Trophoblast cell (in vitro differentiated cells and primary cell): ENCODE data around the gene TFF2.

Experiments
- DNase-seq, 2 donors: peaks; one replicate each; pipeline ENCODE4 v3.0.0-alpha.2; 2016
- H2AFZ ChIP-seq: 2 replicates; pipeline ENCODE4 v1.6.1; 2013; ENCODE audit warnings: low read length, moderate library complexity, mild to moderate bottlenecking; ENCODE audit not compliant: insufficient read depth, poor library complexity
- H2AK5ac ChIP-seq: 2 replicates; pipeline ENCODE4 v1.6.1; 2013; ENCODE audit warnings: mild to moderate bottlenecking, low read length
- H2BK120ac ChIP-seq: 2 replicates; pipeline ENCODE4 v1.6.1; 2013; ENCODE audit warnings: low read length, mild to moderate bottlenecking, moderate library complexity; ENCODE audit not compliant: insufficient read depth, poor library complexity
- H2BK12ac ChIP-seq: 2 replicates; pipeline ENCODE4 v1.6.1; 2013; ENCODE audit warnings: mild to moderate bottlenecking, low read length, moderate library complexity
- H2BK5ac ChIP-seq: 2 replicates; pipeline ENCODE4 v1.6.1; 2013; ENCODE audit warnings: low read length, low read depth, moderate library complexity, mild to moderate bottlenecking; ENCODE audit not compliant: poor library complexity
- H3K14ac ChIP-seq: 2 replicates; pipeline ENCODE4 v1.6.1; 2013; ENCODE audit warnings: mild to moderate bottlenecking, low read length
- H3K18ac ChIP-seq: 2 replicates; pipeline ENCODE4 v1.6.1; 2013; ENCODE audit warnings: mild to moderate bottlenecking, low read length
- H3K23ac ChIP-seq: 2 replicates; pipeline ENCODE4 v1.6.1; 2013; ENCODE audit warnings: low read length
- H3K27ac ChIP-seq: 2 replicates; pipeline ENCODE4 v1.5.1; 2013; ENCODE audit warnings: low read depth, mild to moderate bottlenecking, inconsistent platforms, low read length, moderate library complexity
- H3K27me3 ChIP-seq: 2 replicates; pipeline ENCODE4 v1.6.1; 2013; ENCODE audit warnings: inconsistent platforms, mild to moderate bottlenecking, low read length, moderate library complexity; ENCODE audit not compliant: insufficient read depth
- H3K36me3 ChIP-seq, 2 experiments: 1 replicate in 1 of 2; 2 replicates in 1 of 2; pipeline ENCODE4 v1.6.1; 2013; ENCODE audit warnings: low read length in 2 of 2, mild to moderate bottlenecking in 2 of 2, moderate library complexity in 1 of 2; ENCODE audit not compliant: insufficient read depth in 2 of 2, control insufficient read depth in 1 of 2
- H3K4ac ChIP-seq: 2 replicates; pipeline ENCODE4 v1.6.1; 2013; ENCODE audit warnings: low read depth, mild to moderate bottlenecking, low read length, moderate library complexity
- H3K4me1 ChIP-seq, 2 experiments: 1 replicate in 1 of 2; 2 replicates in 1 of 2; pipeline ENCODE4 v1.6.1; 2013; ENCODE audit warnings: low read length in 2 of 2, mild to moderate bottlenecking in 2 of 2, moderate library complexity in 1 of 2; ENCODE audit not compliant: insufficient read depth in 2 of 2, control insufficient read depth in 1 of 2
- H3K4me2 ChIP-seq: 2 replicates; pipeline ENCODE4 v1.6.1; 2013; ENCODE audit warnings: inconsistent platforms, mild to moderate bottlenecking, low read length, moderate library complexity
- H3K4me3 ChIP-seq: 2 replicates; pipeline ENCODE4 v1.5.1; 2013; ENCODE audit warnings: mild to moderate bottlenecking, low read depth, low read length, inconsistent platforms
- H3K79me1 ChIP-seq: one replicate; pipeline ENCODE4 v1.6.1; 2013; ENCODE audit warnings: low read length
- H3K79me2 ChIP-seq: 2 replicates; pipeline ENCODE4 v1.6.1; 2013; ENCODE audit warnings: low read length, mild to moderate bottlenecking; ENCODE audit not compliant: control insufficient read depth, insufficient read depth, poor library complexity
- H3K9ac ChIP-seq: 2 replicates; pipeline ENCODE4 v1.6.1; 2013; ENCODE audit warnings: mild to moderate bottlenecking, low read length
- H3K9me3 ChIP-seq: 2 replicates; pipeline ENCODE4 v1.6.1; 2013; ENCODE audit warnings: low read depth, mild to moderate bottlenecking, control low read depth, inconsistent platforms, low read length; ENCODE audit not compliant: insufficient read depth
- H4K12ac ChIP-seq: 2 replicates; pipeline ENCODE4 v1.6.1; 2013; ENCODE audit warnings: low read depth, mild to moderate bottlenecking, low read length, moderate library complexity
- H4K8ac ChIP-seq: 2 replicates; pipeline ENCODE4 v1.6.1; 2013; ENCODE audit warnings: low read depth, mild to moderate bottlenecking, low read length, moderate library complexity
- H4K91ac ChIP-seq: one replicate; pipeline ENCODE4 v1.6.1; 2013; ENCODE audit warnings: low read depth, mild to moderate bottlenecking, low read length, moderate library complexity
- WGBS: extraction: QIAGEN DNeasy Blood & Tissue Kit; methylation state at CpG from one replicate; pipeline ENCODE4 v1.1.7; 2013; ENCODE audit warnings: missing lambda C conversion rate; ENCODE audit not compliant: insufficient read length, insufficient coverage; ENCODE audit errors: extremely low coverage; 5-methylcytosine and 5-hydroxymethylcytosine counted together

The TFF2 gene

DNA sequence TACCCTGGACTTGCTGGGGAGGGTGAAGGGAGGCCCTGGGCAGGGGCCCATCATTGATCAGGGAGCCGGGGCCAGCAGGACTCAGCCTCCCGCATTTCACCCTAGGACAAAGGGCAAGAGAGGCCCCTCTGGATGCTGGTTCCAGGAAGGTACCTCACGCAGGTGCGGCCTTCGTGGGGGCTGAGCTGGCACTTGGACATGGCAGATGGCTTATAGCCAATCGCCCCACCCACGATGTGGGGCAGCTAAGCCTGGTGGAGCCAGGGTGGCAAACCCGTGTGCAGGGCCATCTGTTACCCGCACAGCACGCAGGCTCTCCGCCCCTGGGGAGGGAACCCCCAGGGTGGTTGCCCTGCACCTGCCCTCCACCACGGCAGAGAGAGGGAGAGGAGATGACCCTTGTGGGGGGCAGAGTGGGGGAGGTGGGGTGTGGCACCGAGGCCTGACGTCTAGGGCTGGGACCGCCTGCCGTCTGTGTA is 38.1 kb downstream of the TFF2 start:
- no peak overlapping the region for H3K4me3 ChIP-seq
- H3K27ac ChIP-seq, result no peak overlapping the region
- H4K91ac ChIP-seq, result no peak overlapping the region
- H3K36me3 ChIP-seq, result no peaks in the 10 kb centered on the region
- H3K14ac ChIP-seq, result no peak overlapping the region
- no peaks in the 10 kb centered on the region for H3K79me2 ChIP-seq
- H3K4me2 ChIP-seq, result no peak overlapping the region
- H2BK12ac ChIP-seq, result no peak overlapping the region
- no peak overlapping the region for H2BK120ac ChIP-seq
- WGBS, result no CpG with 5 or more reads among the region's 16 CpGs
- no peak overlapping the region for H3K23ac ChIP-seq
- H2AK5ac ChIP-seq, result no peak overlapping the region
- H3K4ac ChIP-seq, result no peak overlapping the region
- H2BK5ac ChIP-seq, result no peak overlapping the region
- H4K8ac ChIP-seq, result no peak overlapping the region
- peaks cover 2% of the 10 kb centered on the region for H3K9me3 ChIP-seq
- H3K18ac ChIP-seq, result no peak overlapping the region
- no peaks in the 10 kb centered on the region for H3K27me3 ChIP-seq
- H3K79me1 ChIP-seq, result no peaks in the 10 kb centered on the region
- no peak overlapping the region for H2AFZ ChIP-seq
- H3K9ac ChIP-seq, result no peak overlapping the region
- no peak for DNase-seq
- H4K12ac ChIP-seq, result no peak overlapping the region
- no peaks in the 10 kb centered on the region for H3K4me1 ChIP-seq

DNA sequence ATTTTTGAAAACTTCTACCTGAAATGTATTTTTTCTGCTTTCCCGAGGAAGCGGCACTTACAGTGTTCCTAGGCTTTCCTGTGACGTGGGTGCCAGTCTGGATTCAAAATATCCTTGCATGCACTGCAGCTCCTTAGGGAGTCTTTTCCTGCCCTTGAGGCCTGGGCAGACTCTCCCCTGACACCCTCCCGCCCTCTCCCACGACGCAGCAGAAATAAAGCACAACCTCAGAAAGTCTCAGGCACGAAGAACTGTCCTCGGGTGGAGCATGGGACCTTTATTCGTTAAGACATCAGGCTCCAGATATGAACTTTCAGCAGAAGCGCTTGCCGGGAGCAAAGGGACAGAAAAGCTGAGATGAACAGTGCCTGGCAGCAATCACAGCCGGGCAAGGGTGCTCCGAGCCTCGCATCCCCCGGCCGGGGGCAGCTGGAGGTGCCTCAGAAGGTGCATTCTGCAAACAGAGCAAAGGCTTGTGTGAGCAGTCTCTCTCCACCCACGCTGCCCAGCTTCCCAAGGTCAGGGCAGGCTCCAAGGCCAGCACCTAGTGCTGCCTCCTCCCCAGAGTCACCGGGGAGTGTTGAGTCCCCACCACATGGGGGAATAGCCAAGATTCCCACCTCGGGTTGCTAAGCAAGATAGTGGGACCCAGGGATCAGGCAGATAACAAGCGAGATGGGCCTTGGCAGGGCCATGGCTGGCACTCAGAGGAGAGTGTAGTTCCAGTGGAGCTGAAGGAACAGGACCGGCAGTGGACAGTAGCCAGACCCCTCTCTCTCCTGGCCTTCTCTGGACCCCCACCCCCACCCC is 38.8 kb downstream of the TFF2 start:
- no peak overlapping the region for H3K18ac ChIP-seq
- no peak overlapping the region for H2BK120ac ChIP-seq
- no peak overlapping the region for H3K4ac ChIP-seq
- H4K8ac ChIP-seq, result no peak overlapping the region
- H3K27ac ChIP-seq, result no peak overlapping the region
- H3K79me1 ChIP-seq, result no peaks in the 10 kb centered on the region
- DNase-seq, result no peak
- no peaks in the 10 kb centered on the region for H3K4me1 ChIP-seq
- no peak overlapping the region for H3K4me3 ChIP-seq
- no peak overlapping the region for H4K91ac ChIP-seq
- H3K9me3 ChIP-seq, result peaks cover 4% of the 10 kb centered on the region
- H3K14ac ChIP-seq, result no peak overlapping the region
- H2AK5ac ChIP-seq, result no peak overlapping the region
- no peak overlapping the region for H3K9ac ChIP-seq
- no peak overlapping the region for H2AFZ ChIP-seq
- no peak overlapping the region for H4K12ac ChIP-seq
- no peak overlapping the region for H2BK12ac ChIP-seq
- H2BK5ac ChIP-seq, result no peak overlapping the region
- WGBS, result no CpG with 5 or more reads among the region's 21 CpGs
- H3K27me3 ChIP-seq, result no peaks in the 10 kb centered on the region
- H3K23ac ChIP-seq, result no peak overlapping the region
- no peak overlapping the region for H3K4me2 ChIP-seq
- no peaks in the 10 kb centered on the region for H3K79me2 ChIP-seq
- H3K36me3 ChIP-seq, result no peaks in the 10 kb centered on the region

DNA sequence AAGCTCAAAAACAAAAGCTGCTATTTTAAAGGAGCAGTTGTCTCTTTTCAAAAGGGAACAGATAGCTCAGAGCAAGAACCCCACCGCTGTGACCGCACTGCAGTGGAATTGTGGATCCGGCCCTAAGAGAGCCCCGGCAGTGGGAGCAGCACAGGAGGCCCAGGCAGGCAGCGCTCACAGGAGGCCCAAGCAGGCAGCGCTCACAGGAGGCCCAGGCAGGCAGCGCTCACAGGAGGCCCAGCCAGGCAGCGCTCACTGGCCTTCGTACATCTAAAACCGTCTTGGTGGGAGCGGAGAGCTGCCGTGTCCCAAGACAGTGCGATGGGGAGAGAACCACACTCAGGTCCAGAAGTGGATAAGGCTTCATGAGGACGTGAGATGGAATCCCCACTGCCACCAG is 39.6 kb downstream of the TFF2 start:
- no peak overlapping the region for H3K4ac ChIP-seq
- no peak overlapping the region for H2BK12ac ChIP-seq
- H2BK5ac ChIP-seq, result no peak overlapping the region
- H3K23ac ChIP-seq, result no peak overlapping the region
- no peak overlapping the region for H3K4me3 ChIP-seq
- H4K12ac ChIP-seq, result no peak overlapping the region
- H4K91ac ChIP-seq, result no peak overlapping the region
- DNase-seq, result no peak
- H2AFZ ChIP-seq, result no peak overlapping the region
- no peaks in the 10 kb centered on the region for H3K36me3 ChIP-seq
- no peaks in the 10 kb centered on the region for H3K79me2 ChIP-seq
- no CpG with 5 or more reads among the region's 14 CpGs for WGBS
- no peaks in the 10 kb centered on the region for H3K79me1 ChIP-seq
- no peak overlapping the region for H2AK5ac ChIP-seq
- no peak overlapping the region for H4K8ac ChIP-seq
- H3K9ac ChIP-seq, result no peak overlapping the region
- H3K27me3 ChIP-seq, result no peaks in the 10 kb centered on the region
- no peak overlapping the region for H2BK120ac ChIP-seq
- H3K4me2 ChIP-seq, result no peak overlapping the region
- H3K14ac ChIP-seq, result no peak overlapping the region
- H3K27ac ChIP-seq, result no peak overlapping the region
- H3K18ac ChIP-seq, result no peak overlapping the region
- peaks cover 4% of the 10 kb centered on the region for H3K9me3 ChIP-seq
- H3K4me1 ChIP-seq, result no peaks in the 10 kb centered on the region

DNA sequence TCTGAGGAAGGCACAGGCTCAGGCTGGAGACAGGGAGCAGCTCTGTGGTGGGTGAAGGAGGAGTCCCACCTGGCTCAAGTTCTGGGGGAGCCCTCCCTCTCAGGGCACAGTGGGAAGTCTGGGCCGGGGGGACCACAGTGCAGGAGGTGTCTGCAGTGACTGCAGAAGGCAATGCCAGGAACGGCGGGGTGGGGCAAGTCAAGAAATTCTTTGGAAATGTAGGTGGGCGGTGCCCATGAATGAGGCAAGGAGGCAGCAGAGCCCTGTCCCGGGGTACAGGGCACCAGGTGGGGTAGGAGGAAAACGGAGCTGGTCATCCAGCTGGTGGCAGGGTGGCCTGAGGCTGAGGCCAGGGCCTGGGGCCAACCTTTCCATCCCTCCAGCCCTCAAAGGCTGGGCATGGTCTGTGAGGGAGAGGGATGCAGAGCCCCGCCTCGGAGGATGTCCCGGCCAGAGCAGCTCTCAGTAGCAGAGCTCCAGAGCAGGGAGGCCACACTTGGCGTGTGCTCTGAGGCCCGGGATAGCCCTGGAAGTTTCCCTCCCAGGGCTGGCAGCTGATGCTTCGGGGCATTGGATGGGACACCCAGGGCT is 40.3 kb downstream of the TFF2 start:
- H2AFZ ChIP-seq, result no peak overlapping the region
- H4K8ac ChIP-seq, result no peak overlapping the region
- H3K18ac ChIP-seq, result no peak overlapping the region
- H4K91ac ChIP-seq, result no peak overlapping the region
- no peak overlapping the region for H3K27ac ChIP-seq
- no peak overlapping the region for H2BK12ac ChIP-seq
- no peak overlapping the region for H3K23ac ChIP-seq
- no peak overlapping the region for H3K4me2 ChIP-seq
- peaks cover 4% of the 10 kb centered on the region for H3K9me3 ChIP-seq
- no peak overlapping the region for H3K9ac ChIP-seq
- H2AK5ac ChIP-seq, result no peak overlapping the region
- WGBS, result no CpG with 5 or more reads among the region's 12 CpGs
- no peak overlapping the region for H2BK120ac ChIP-seq
- H3K27me3 ChIP-seq, result no peaks in the 10 kb centered on the region
- H2BK5ac ChIP-seq, result no peak overlapping the region
- no peaks in the 10 kb centered on the region for H3K79me1 ChIP-seq
- H3K4me3 ChIP-seq, result no peak overlapping the region
- H4K12ac ChIP-seq, result no peak overlapping the region
- H3K36me3 ChIP-seq, result no peaks in the 10 kb centered on the region
- no peak overlapping the region for H3K4ac ChIP-seq
- no peaks in the 10 kb centered on the region for H3K4me1 ChIP-seq
- H3K79me2 ChIP-seq, result no peaks in the 10 kb centered on the region
- no peak overlapping the region for H3K14ac ChIP-seq
- DNase-seq, result no peak
